GM12801 (cell line): ENCODE data around the gene TMEM119.

ENCODE experiments used
- TF ChIP-seq, protein P1 (sequence below): IDR thresholded peaks from one replicate; pipeline ENCODE4 v1.5.1; 2011; ENCODE audit warnings: control low read depth; ENCODE audit not compliant: insufficient read length; ENCODE audit errors: extremely low read depth

TMEM119 gene

DNA sequence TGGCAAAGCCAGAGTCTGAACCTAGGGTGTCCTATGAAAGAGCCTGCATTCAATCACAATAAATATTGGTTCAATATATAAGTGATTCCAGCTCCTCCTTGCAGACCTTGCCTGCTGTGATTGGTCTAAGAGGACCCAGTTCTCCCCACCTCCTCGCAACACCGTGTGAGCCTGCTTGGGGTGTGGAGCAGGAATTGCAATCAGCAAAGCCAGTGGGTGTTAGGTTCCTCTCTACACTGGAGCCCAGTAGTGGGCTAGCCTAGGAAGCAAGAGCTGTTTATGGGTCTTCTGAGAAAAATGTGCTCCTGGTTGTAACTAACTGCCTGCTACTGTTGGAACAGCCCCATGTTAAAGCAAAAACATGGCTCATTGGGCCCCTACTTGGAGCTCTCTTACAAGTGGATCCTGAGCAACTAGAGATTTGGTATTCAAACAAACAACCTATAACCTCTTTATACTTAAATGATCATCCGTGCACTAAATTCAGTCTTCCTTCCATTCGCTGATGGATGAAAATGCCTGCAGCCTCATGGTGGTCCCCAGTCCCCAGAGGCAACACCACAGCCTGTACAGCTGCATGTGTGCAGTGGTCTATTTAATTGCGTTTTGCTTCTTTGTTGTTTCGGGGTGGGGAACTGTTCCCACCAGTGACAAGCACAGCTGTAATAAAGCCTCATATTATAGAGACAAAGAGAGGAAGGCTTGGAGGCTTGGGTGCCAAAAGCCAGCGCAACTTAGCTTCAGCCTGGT lies 39.5 kb upstream of the TMEM119 start:
- TF ChIP-seq, protein P1, sequence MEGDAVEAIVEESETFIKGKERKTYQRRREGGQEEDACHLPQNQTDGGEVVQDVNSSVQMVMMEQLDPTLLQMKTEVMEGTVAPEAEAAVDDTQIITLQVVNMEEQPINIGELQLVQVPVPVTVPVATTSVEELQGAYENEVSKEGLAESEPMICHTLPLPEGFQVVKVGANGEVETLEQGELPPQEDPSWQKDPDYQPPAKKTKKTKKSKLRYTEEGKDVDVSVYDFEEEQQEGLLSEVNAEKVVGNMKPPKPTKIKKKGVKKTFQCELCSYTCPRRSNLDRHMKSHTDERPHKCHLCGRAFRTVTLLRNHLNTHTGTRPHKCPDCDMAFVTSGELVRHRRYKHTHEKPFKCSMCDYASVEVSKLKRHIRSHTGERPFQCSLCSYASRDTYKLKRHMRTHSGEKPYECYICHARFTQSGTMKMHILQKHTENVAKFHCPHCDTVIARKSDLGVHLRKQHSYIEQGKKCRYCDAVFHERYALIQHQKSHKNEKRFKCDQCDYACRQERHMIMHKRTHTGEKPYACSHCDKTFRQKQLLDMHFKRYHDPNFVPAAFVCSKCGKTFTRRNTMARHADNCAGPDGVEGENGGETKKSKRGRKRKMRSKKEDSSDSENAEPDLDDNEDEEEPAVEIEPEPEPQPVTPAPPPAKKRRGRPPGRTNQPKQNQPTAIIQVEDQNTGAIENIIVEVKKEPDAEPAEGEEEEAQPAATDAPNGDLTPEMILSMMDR = no peak

DNA sequence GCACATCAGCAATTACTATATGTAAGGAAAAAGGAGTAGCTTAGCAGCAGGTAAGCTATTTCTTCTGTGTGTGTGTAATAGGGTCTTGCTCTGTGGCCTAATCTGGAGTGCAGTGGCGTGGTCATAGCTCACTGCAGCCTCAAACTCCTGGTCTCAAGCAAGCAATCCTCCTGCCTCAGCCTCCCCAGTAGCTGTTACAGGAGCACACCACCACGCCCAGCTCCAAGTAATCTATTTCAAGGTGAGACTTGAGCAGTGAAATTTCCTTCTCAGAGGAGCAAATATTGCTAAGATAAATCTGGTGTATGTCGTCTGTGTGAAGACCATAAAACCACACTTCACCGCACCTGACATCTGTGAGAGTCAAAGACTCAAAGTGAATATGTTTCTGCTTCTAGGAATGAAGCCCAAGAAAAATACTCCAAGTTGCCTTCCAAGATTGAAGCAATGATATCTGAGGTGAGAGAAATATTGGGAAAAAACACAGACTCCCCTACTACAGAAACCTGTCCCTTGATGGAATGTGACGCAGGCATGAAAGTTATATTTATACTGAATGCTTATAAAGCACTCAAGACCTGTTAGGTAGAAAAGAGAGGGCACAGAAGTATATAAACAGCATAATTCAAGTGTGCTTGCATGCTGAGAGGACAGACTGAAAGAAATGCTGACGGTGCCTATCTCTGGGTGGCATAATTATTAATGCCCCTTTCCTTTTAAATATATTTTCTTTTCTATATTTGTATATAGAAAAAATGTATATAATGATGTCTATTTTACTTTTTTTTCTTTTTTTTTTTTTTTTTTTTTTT lies 38.3 kb upstream of the TMEM119 start:
- TF ChIP-seq, protein P1 = no peak

DNA sequence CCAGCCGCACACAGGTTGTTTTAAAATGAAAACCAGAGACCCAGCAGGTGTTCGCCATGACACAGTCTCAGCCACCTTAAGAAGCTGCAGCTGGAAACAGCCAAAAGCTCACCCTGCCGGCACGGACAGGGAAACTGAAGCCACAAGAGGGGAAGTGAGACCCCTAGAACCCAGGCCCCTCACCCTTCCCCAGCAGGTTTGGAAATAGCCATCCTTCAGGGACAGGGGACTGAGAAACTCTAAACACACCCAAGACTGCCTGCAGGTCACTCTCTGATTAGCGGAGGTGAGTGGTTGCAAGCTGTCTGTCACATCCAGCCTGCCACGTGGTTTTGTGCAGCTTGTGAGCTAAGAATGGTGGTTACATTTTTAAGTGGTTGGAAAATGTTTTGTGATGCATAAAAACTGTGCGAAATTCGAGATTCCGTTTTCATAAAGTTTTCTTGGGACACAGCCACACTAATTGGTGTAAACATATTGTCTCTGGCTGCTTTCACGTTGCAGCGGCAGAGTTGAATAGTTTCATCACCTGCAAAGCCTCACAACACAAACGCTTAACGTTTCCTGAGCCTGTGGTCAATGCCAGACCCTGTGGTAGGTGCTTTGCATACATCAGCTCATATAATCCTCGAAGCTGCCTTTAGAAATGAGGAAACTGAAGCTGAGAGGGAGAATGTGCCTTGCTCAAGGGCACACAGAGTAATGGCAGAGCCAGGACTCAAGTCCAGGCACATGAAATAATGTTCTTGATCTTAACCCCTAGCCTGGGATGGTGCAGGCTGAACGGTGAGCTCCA lies 37.5 kb upstream of the TMEM119 start:
- TF ChIP-seq, protein P1 = no peak

DNA sequence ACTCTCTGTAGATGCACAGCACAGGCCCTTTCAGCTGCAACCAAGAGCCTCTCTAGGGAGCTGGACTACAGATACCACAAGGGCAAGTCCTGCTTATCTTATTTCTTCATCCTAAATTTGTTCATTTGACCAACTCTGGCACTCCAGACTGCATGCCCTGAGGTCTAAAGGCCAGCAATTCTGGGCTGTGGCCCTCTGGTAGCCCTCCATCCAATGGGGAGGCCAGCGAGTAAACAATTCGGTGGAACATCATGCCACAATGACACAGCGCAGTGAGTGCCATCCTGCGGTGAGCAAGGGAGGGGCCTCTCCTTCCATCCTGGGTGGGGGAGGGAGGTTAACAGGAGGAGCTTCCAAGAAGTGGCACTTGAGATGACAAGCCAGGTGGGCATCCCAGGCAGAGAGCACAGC lies 36.5 kb upstream of the TMEM119 start:
- TF ChIP-seq, protein P1 = no peak

DNA sequence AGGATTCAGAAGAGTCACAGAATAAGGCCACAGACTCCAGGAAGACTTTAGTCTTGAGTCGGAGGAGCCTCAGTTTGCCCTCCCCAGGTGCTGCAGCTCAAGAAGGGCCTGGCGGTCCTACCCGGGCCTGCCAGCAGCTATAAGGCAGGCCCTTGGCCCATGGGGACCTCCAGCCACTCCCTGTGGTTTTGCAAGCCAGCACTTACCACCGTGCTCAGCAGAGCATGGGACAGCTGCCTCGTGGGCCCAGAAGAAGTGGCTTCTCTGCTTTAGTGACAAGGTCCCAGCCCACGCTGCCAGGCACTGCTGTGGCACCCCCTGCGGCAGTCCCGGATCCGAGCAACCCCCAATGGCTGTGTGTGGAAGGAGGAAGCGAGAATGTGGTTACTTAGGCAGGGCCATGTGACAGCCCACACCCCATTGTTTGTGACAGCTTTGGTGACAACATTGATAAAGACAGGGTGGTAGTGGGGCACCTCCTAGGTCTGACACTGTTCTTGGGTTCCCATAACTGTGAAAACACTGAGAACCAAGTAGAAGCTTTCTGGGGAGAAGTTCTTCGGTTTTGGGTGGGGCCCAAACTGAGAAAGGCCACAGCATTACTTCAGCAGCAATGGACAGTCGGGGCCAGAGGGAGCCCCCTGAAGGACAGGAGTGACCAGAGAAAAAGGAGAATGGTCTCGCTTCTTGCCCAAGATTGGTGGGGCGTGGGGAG lies 35.8 kb upstream of the TMEM119 start, which contains the start of gene SELPLG:
SELPLG (minus strand) TSS at position 361 of the 715 bp plus-strand sequence. CDS start 9,587 bp downstream, outside the sequence.
- TF ChIP-seq, protein P1 = no peak

DNA sequence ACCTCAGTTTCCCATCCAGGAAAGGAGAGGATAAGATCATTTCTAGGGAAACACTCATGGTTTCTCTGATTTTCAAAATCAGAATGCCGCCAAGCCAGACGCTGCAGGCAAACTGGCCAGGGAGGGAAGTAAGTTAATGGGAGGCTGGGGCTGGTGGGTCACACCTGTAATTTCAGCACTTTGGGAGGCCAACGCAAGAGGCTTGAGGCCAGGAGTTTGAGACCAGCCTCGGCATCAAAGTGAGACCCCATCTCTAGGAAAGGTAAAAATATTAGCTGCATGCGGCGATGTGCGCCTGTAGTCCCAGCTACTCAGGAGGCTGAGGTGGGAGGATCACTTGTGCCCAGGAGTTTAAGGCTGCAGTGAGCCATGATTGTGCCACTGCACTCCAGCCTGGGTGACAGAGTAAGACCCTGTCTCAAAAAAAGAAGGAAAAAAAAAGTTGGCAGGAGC lies 35.2 kb upstream of the TMEM119 start:
- TF ChIP-seq, protein P1 = no peak
